ENCODE results near the gene TIPRL. TPM values are rescaled to one million over a fixed set of nuclear protein-coding genes. Genes with fewer than 3 reads are reported as not detected.

TIPRL gene
- polyA plus RNA-seq, 2 donors: 14.5 to 17.5 TPM

DNA sequence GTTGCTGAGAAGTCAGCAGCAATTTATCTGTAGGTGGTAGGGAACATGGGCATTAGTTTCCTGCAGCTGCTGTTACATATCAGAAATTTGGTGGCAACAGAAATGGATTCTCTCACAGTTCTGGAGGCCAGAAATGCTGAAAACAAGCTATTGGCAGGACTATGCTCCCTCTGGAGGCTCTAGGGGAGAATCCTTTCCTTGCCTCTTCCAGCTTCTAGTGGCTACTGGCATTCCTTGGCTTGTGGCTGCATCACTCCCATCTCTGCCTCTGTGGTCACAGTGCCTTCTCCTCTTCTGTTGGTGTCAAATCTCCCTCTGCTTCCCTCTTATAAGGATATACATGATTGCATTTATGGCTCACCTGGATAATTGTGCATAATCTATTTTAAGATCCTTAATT is 44.5 kb downstream of the TIPRL start:
- Histone ChIP-seq H3K9me3 (ENCODE audit: control insufficient read depth in 2 of 2, insufficient read depth in 1 of 2, low read depth in 1 of 2, low read length in 1 of 2) (no peaks in the 10 kb centered on the region), H3K4me1 (ENCODE audit: control insufficient read depth in 2 of 2, insufficient read depth in 2 of 2, low read length in 1 of 2) (peaks cover 0 to 5% of the 10 kb centered on the region in 2 donors), H3K27ac (ENCODE audit: low read depth in 2 of 2, low read length in 1 of 2) (no peak overlapping the region), H3K4me3 (ENCODE audit: low read depth in 1 of 2, low read length in 2 of 2) (no peak overlapping the region), H3K27me3 (ENCODE audit: control insufficient read depth in 1 of 2, insufficient read depth in 2 of 2, low read length in 2 of 2) (no peaks in the 10 kb centered on the region), H3K36me3 (ENCODE audit: control insufficient read depth in 2 of 2, insufficient read depth in 2 of 2, low read length in 1 of 2) (no peaks in the 10 kb centered on the region)

- H3K9me3 ChIP-seq (ENCODE audit: control insufficient read depth in 2 of 2, insufficient read depth in 1 of 2, low read depth in 1 of 2, low read length in 1 of 2): no peaks in the 10 kb centered on the region
- no peak overlapping the region for H3K4me3 ChIP-seq (ENCODE audit: low read depth in 1 of 2, low read length in 2 of 2)
- H3K27me3 ChIP-seq (ENCODE audit: control insufficient read depth in 1 of 2, insufficient read depth in 2 of 2, low read length in 2 of 2): no peaks in the 10 kb centered on the region
- peaks cover 0 to 5% of the 10 kb centered on the region in 2 donors for H3K4me1 ChIP-seq (ENCODE audit: control insufficient read depth in 2 of 2, insufficient read depth in 2 of 2, low read length in 1 of 2)
- H3K27ac ChIP-seq (ENCODE audit: low read depth in 2 of 2, low read length in 1 of 2): no peak overlapping the region
- no peaks in the 10 kb centered on the region for H3K36me3 ChIP-seq (ENCODE audit: control insufficient read depth in 2 of 2, insufficient read depth in 2 of 2, low read length in 1 of 2)
These were observed 45.1 kb downstream of the TIPRL start for GRCh38 chr1:168223681-168224540.

DNA sequence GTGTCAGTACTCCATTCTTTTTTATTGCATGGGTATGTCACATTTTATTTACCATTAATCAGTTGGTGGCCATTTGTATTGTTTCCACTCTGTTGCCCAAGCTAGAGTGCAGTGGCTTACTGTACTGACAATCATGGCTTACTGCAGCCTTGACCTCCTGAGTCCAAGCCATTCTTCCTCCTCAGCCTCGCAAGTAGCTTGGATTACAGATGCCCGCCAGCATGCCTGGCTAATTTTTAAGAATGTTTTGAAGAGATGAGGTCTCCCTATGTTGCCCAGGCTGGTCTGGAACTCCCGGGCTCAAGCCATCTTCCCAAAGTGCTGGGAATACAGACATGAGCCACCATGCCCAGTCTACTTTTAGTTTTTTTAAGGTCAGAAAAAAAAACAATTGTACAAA is 46.2 kb downstream of the TIPRL start:
- H3K4me1 ChIP-seq (ENCODE audit: control insufficient read depth in 2 of 2, insufficient read depth in 2 of 2, low read length in 1 of 2): peaks cover 0 to 11% of the 10 kb centered on the region in 2 donors
- H3K27me3 ChIP-seq (ENCODE audit: control insufficient read depth in 1 of 2, insufficient read depth in 2 of 2, low read length in 2 of 2): no peaks in the 10 kb centered on the region
- peaks cover 0 to under 1% of the 10 kb centered on the region in 2 donors for H3K36me3 ChIP-seq (ENCODE audit: control insufficient read depth in 2 of 2, insufficient read depth in 2 of 2, low read length in 1 of 2)
- no peak overlapping the region for H3K27ac ChIP-seq (ENCODE audit: low read depth in 2 of 2, low read length in 1 of 2)
- 94 to 96% methylated on average over 3 of the region's 3 CpGs for WGBS, 2 donors
- H3K4me3 ChIP-seq (ENCODE audit: low read depth in 1 of 2, low read length in 2 of 2): peak overlapping the region in 1 of 2 donors; percentile 90
- no peaks in the 10 kb centered on the region for H3K9me3 ChIP-seq (ENCODE audit: control insufficient read depth in 2 of 2, insufficient read depth in 1 of 2, low read depth in 1 of 2, low read length in 1 of 2)

- Histone ChIP-seq H3K4me1 (ENCODE audit: control insufficient read depth in 2 of 2, insufficient read depth in 2 of 2, low read length in 1 of 2) (peaks cover 0 to 13% of the 10 kb centered on the region in 2 donors), H3K9me3 (ENCODE audit: control insufficient read depth in 2 of 2, insufficient read depth in 1 of 2, low read depth in 1 of 2, low read length in 1 of 2) (no peaks in the 10 kb centered on the region), H3K4me3 (ENCODE audit: low read depth in 1 of 2, low read length in 2 of 2) (peak within 1 kb of the TSS; percentile 90 to 95), H3K27me3 (ENCODE audit: control insufficient read depth in 1 of 2, insufficient read depth in 2 of 2, low read length in 2 of 2) (no peaks in the 10 kb centered on the region), H3K27ac (ENCODE audit: low read depth in 2 of 2, low read length in 1 of 2) (peak within 1 kb of the TSS; percentile 87 to 92), H3K36me3 (ENCODE audit: control insufficient read depth in 2 of 2, insufficient read depth in 2 of 2, low read length in 1 of 2) (peaks cover 0 to 2% of the 10 kb centered on the region in 2 donors)
- 1 to 2% methylated on average over 51 to 58 of the region's 58 CpGs for WGBS, 2 donors
These were observed 46.9 kb downstream of the TIPRL start, which contains the start of gene SFT2D2 for GRCh38 chr1:168225476-168226190. SFT2D2 (plus strand) TSS chr1:168226004; CDS start chr1:168226080, 76 bp downstream.

GRCh38 chr1:168227620-168228019 is 48.9 kb downstream of the TIPRL start:
- Histone ChIP-seq H3K4me3 (ENCODE audit: low read depth in 1 of 2, low read length in 2 of 2) (peak overlapping the region in 1 of 2 donors; percentile 90), H3K4me1 (ENCODE audit: control insufficient read depth in 2 of 2, insufficient read depth in 2 of 2, low read length in 1 of 2) (peaks cover 0 to 18% of the 10 kb centered on the region in 2 donors), H3K27ac (ENCODE audit: low read depth in 2 of 2, low read length in 1 of 2) (peak overlapping the region in 1 of 2 donors; percentile 13), H3K36me3 (ENCODE audit: control insufficient read depth in 2 of 2, insufficient read depth in 2 of 2, low read length in 1 of 2) (peaks cover 2 to 6% of the 10 kb centered on the region in 2 donors), H3K27me3 (ENCODE audit: control insufficient read depth in 1 of 2, insufficient read depth in 2 of 2, low read length in 2 of 2) (no peaks in the 10 kb centered on the region), H3K9me3 (ENCODE audit: control insufficient read depth in 2 of 2, insufficient read depth in 1 of 2, low read depth in 1 of 2, low read length in 1 of 2) (no peaks in the 10 kb centered on the region)
- WGBS, 2 donors: 44 to 47% methylated on average over 7 of the region's 7 CpGs

GRCh38 chr1:168229893-168230292 is 51.1 kb downstream of the TIPRL start:
- Histone ChIP-seq H3K27ac (ENCODE audit: low read depth in 2 of 2, low read length in 1 of 2) (peak overlapping the region in 1 of 2 donors; percentile 62), H3K4me1 (ENCODE audit: control insufficient read depth in 2 of 2, insufficient read depth in 2 of 2, low read length in 1 of 2) (peaks cover 0 to 15% of the 10 kb centered on the region in 2 donors), H3K4me3 (ENCODE audit: low read depth in 1 of 2, low read length in 2 of 2) (no peak overlapping the region), H3K9me3 (ENCODE audit: control insufficient read depth in 2 of 2, insufficient read depth in 1 of 2, low read depth in 1 of 2, low read length in 1 of 2) (no peaks in the 10 kb centered on the region), H3K36me3 (ENCODE audit: control insufficient read depth in 2 of 2, insufficient read depth in 2 of 2, low read length in 1 of 2) (peaks cover 7 to 10% of the 10 kb centered on the region in 2 donors), H3K27me3 (ENCODE audit: control insufficient read depth in 1 of 2, insufficient read depth in 2 of 2, low read length in 2 of 2) (no peaks in the 10 kb centered on the region)
- 86 to 89% methylated on average over 4 of the region's 4 CpGs for WGBS, 2 donors

- 89 to 92% methylated on average over 3 of the region's 3 CpGs for WGBS, 2 donors
- Histone ChIP-seq H3K27ac (ENCODE audit: low read depth in 2 of 2, low read length in 1 of 2) (peak overlapping the region in 1 of 2 donors; percentile 18), H3K36me3 (ENCODE audit: control insufficient read depth in 2 of 2, insufficient read depth in 2 of 2, low read length in 1 of 2) (peaks cover 7 to 13% of the 10 kb centered on the region in 2 donors), H3K9me3 (ENCODE audit: control insufficient read depth in 2 of 2, insufficient read depth in 1 of 2, low read depth in 1 of 2, low read length in 1 of 2) (no peaks in the 10 kb centered on the region), H3K27me3 (ENCODE audit: control insufficient read depth in 1 of 2, insufficient read depth in 2 of 2, low read length in 2 of 2) (no peaks in the 10 kb centered on the region), H3K4me1 (ENCODE audit: control insufficient read depth in 2 of 2, insufficient read depth in 2 of 2, low read length in 1 of 2) (peaks cover 0 to 13% of the 10 kb centered on the region in 2 donors), H3K4me3 (ENCODE audit: low read depth in 1 of 2, low read length in 2 of 2) (no peak overlapping the region)
These were observed 51.9 kb downstream of the TIPRL start for GRCh38 chr1:168230709-168231108.

GRCh38 chr1:168234846-168235547 is 56.2 kb downstream of the TIPRL start:
- WGBS, 2 donors: 90% methylated on average over 8 of the region's 8 CpGs
- no peaks in the 10 kb centered on the region for H3K9me3 ChIP-seq (ENCODE audit: control insufficient read depth in 2 of 2, insufficient read depth in 1 of 2, low read depth in 1 of 2, low read length in 1 of 2)
- H3K36me3 ChIP-seq (ENCODE audit: control insufficient read depth in 2 of 2, insufficient read depth in 2 of 2, low read length in 1 of 2): peaks cover 6 to 24% of the 10 kb centered on the region in 2 donors
- H3K27ac ChIP-seq (ENCODE audit: low read depth in 2 of 2, low read length in 1 of 2): no peak overlapping the region
- peaks cover 0 to 7% of the 10 kb centered on the region in 2 donors for H3K4me1 ChIP-seq (ENCODE audit: control insufficient read depth in 2 of 2, insufficient read depth in 2 of 2, low read length in 1 of 2)
- no peaks in the 10 kb centered on the region for H3K27me3 ChIP-seq (ENCODE audit: control insufficient read depth in 1 of 2, insufficient read depth in 2 of 2, low read length in 2 of 2)
- no peak overlapping the region for H3K4me3 ChIP-seq (ENCODE audit: low read depth in 1 of 2, low read length in 2 of 2)

- no peak overlapping the region for H3K27ac ChIP-seq (ENCODE audit: low read depth in 2 of 2, low read length in 1 of 2)
- H3K4me1 ChIP-seq (ENCODE audit: control insufficient read depth in 2 of 2, insufficient read depth in 2 of 2, low read length in 1 of 2): peaks cover 0 to 4% of the 10 kb centered on the region in 2 donors
- H3K27me3 ChIP-seq (ENCODE audit: control insufficient read depth in 1 of 2, insufficient read depth in 2 of 2, low read length in 2 of 2): no peaks in the 10 kb centered on the region
- H3K36me3 ChIP-seq (ENCODE audit: control insufficient read depth in 2 of 2, insufficient read depth in 2 of 2, low read length in 1 of 2): peaks cover 8 to 24% of the 10 kb centered on the region in 2 donors
- no peak overlapping the region for H3K4me3 ChIP-seq (ENCODE audit: low read depth in 1 of 2, low read length in 2 of 2)
- no peaks in the 10 kb centered on the region for H3K9me3 ChIP-seq (ENCODE audit: control insufficient read depth in 2 of 2, insufficient read depth in 1 of 2, low read depth in 1 of 2, low read length in 1 of 2)
These were observed 56.8 kb downstream of the TIPRL start for GRCh38 chr1:168235548-168235885.

Data from esophagus (tissue), 2 donors.